Mucosa of rectum (tissue), 2 donors: Measurements from ENCODE around the gene SLC12A6.
"Not testable (repeated sequence)": the region's sequence is repeated elsewhere in the genome, so short reads cannot be mapped to it uniquely, and the experiment has no call there.

Source experiments
- H3K27ac ChIP-seq, 2 donors: one replicate each; pipeline ENCODE4 v1.7.0; 2013; ENCODE audit warnings: inconsistent platforms in 2 of 2, low read depth in 2 of 2, low read length in 2 of 2
- H3K27me3 ChIP-seq, 2 donors: one replicate each; pipeline ENCODE4 v1.7.0; 2013; ENCODE audit warnings: low read length in 2 of 2; ENCODE audit not compliant: control insufficient read depth in 2 of 2, insufficient read depth in 2 of 2
- H3K36me3 ChIP-seq, 2 donors: one replicate each; pipeline ENCODE4 v1.7.0; 2013; ENCODE audit warnings: low read length in 2 of 2; ENCODE audit not compliant: control insufficient read depth in 2 of 2, insufficient read depth in 2 of 2
- H3K4me1 ChIP-seq, 2 donors: one replicate each; pipeline ENCODE4 v1.7.0; 2013; ENCODE audit warnings: low read length in 2 of 2, mild to moderate bottlenecking in 1 of 2; ENCODE audit not compliant: control insufficient read depth in 2 of 2, insufficient read depth in 2 of 2
- H3K4me3 ChIP-seq, 2 donors: one replicate each; pipeline ENCODE4 v1.7.0; 2013; ENCODE audit warnings: low read length in 2 of 2
- H3K9ac ChIP-seq, 2 donors: one replicate each; pipeline ENCODE4 v1.7.0; 2013; ENCODE audit warnings: low read length in 2 of 2, low read depth in 1 of 2, mild to moderate bottlenecking in 1 of 2
- H3K9me3 ChIP-seq, 2 donors: one replicate each; pipeline ENCODE4 v1.7.0; 2013; ENCODE audit warnings: low read length in 2 of 2; ENCODE audit not compliant: control insufficient read depth in 2 of 2
- donor health status: healthy.
- donor health status: Normal muscosa, but diverticular disease.

SLC12A6 gene

GRCh38 chr15:34337557-34338306 is at the start of gene SLC12A6:
TSS of gene SLC12A6 (minus strand) at chr15:34337781. CDS start at chr15:34336680, 1,101 bp downstream.
- peaks cover 5 to 11% of the 10 kb centered on the region in 2 donors for H3K4me1 ChIP-seq
- peaks cover 5 to 9% of the 10 kb centered on the region in 2 donors for H3K36me3 ChIP-seq
- no peaks in the 10 kb centered on the region for H3K9me3 ChIP-seq
- H3K27me3 ChIP-seq: no peaks in the 10 kb centered on the region
- peak within 1 kb of the TSS; percentile 66 to 85 for H3K9ac ChIP-seq
- H3K27ac ChIP-seq: peak within 1 kb of the TSS; percentile 89 to 92
- H3K4me3 ChIP-seq: peak within 1 kb of the TSS; percentile 80 to 81

- not testable (repeated sequence) for H3K27ac ChIP-seq, H3K9me3 ChIP-seq, H3K9ac ChIP-seq, H3K36me3 ChIP-seq, H3K4me3 ChIP-seq, H3K4me1 ChIP-seq, H3K27me3 ChIP-seq
These were observed 44.4 kb upstream of the SLC12A6 start for GRCh38 chr15:34381829-34382521.

DNA sequence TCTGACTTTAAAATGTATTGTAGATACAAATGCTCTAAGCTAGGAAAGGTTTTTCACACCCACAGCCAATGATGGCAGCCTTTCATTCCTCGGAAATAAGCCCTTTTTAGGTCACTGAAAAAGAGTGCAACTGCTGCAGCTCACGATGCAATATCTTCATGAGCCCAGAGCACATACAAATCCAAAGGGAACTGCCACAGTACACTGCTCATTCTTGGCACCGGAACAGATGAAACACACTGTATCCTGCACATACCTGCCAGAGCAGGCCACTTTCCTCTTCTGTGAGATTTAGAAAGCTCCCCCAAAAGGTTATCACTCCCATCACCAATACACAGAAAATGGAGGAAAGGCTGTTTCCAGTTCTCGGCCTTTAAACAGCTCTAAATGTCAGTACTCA is 42.9 kb upstream of the SLC12A6 start:
- not testable (repeated sequence) for H3K36me3 ChIP-seq

DNA sequence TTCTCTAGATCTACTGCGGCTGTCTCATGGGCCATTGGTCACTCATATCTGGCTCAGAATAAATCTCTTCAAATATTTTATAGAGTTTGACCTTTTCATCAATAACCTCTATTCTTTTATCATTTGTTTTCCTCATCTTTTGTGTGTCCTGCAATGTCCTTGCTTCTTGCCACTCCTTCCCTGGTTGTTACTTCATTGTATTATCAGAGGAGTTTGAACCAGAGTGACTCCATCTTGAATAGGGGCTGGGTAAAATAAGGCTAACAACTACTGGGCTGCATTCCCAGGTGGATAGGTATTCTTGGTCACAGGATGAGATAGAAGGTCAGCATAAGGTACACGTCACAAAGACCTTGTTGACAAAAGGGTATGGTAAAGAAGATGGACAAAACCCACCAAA is 39.3 kb upstream of the SLC12A6 start:
- no peaks in the 10 kb centered on the region for H3K9me3 ChIP-seq
- no peak overlapping the region for H3K4me3 ChIP-seq
- H3K27me3 ChIP-seq: no peaks in the 10 kb centered on the region
- H3K36me3 ChIP-seq: no peaks in the 10 kb centered on the region
- no peaks in the 10 kb centered on the region for H3K4me1 ChIP-seq
- H3K27ac ChIP-seq: no peak overlapping the region
- H3K9ac ChIP-seq: no peak overlapping the region

More for the DNA sequence above, 42.9 kb upstream of the SLC12A6 start:
- not testable (repeated sequence) for H3K27me3 ChIP-seq, H3K9ac ChIP-seq, H3K9me3 ChIP-seq, H3K4me3 ChIP-seq, H3K27ac ChIP-seq, H3K4me1 ChIP-seq

DNA sequence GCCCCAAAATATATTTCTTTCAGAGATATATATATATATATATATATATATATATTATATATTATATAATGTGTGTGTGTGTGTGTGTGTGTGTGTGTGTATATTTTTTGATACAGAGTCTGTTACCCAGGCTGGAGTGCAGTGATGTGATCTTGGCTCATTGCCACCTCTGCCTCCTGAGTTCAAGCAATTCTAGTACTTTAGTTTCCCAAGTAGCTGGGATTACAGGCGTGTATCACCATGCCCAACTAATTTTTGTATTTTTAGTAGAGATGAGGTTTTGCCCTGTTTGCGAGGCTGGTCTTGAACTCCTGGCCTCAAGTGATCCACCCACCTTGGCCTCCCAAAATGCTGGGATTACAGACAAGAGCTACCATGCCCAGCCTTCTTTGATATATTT is 38.0 kb upstream of the SLC12A6 start:
- not testable (repeated sequence) for H3K9me3 ChIP-seq, H3K27me3 ChIP-seq, H3K4me1 ChIP-seq, H3K36me3 ChIP-seq, H3K4me3 ChIP-seq, H3K9ac ChIP-seq, H3K27ac ChIP-seq

- Histone ChIP-seq H3K9me3 (no peaks in the 10 kb centered on the region), H3K9ac (no peak overlapping the region), H3K27ac (no peak overlapping the region), H3K36me3 (no peaks in the 10 kb centered on the region), H3K4me3 (no peak overlapping the region), H3K27me3 (no peaks in the 10 kb centered on the region), H3K4me1 (no peaks in the 10 kb centered on the region)
These were observed 37.2 kb upstream of the SLC12A6 start for GRCh38 chr15:34374816-34375215.

DNA sequence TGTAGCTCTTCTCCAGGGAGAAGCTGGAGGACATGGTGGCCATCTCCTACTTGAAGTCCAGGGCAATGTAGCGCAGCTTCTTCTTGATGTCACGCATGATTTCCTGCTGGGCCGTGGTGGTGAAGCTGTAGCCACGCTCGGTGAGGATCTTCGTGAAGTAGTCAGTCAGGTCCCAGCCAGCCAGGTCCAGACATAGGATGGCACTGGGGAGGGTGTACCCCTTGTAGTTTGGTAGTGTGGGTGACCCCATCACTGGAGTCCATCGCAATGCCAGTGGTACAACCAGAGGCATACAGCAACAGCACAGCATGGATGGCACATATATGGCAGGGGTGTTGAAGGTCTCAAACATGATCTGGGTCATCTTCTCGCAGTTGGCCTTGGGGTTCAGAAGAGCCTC is 36.4 kb upstream of the SLC12A6 start:
- no peak overlapping the region for H3K27ac ChIP-seq
- H3K4me3 ChIP-seq: no peak overlapping the region
- no peaks in the 10 kb centered on the region for H3K4me1 ChIP-seq
- no peaks in the 10 kb centered on the region for H3K36me3 ChIP-seq
- no peaks in the 10 kb centered on the region for H3K27me3 ChIP-seq
- no peak overlapping the region for H3K9ac ChIP-seq
- H3K9me3 ChIP-seq: no peaks in the 10 kb centered on the region

- Histone ChIP-seq H3K4me1 (peaks cover 9 to 11% of the 10 kb centered on the region in 2 donors), H3K9me3 (no peaks in the 10 kb centered on the region), H3K36me3 (no peaks in the 10 kb centered on the region), H3K27ac (no peak overlapping the region), H3K9ac (no peak overlapping the region), H3K27me3 (no peaks in the 10 kb centered on the region), H3K4me3 (no peak overlapping the region)
These were observed 33.1 kb upstream of the SLC12A6 start for GRCh38 chr15:34370643-34371042.

DNA sequence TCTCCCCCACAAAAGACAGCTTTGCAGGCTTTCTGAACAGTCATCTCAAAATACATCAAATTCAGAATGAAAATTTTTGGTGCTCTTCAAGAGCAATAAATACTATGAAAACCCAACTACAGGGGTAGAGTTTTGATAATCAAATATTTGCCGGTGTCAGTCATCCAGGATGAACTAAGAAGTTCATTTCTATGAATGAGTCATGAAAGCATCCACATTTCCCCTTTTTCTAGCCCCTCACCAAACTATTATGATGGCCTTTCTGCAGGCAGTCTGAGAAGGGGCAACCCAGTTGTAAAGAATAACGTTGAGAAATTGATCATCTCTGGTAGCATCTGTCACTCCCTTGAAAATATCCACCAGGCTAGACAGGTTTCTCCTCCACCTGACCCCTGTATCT is 32.5 kb upstream of the SLC12A6 start:
- no peaks in the 10 kb centered on the region for H3K36me3 ChIP-seq
- peaks cover 14 to 16% of the 10 kb centered on the region in 2 donors for H3K4me1 ChIP-seq
- no peaks in the 10 kb centered on the region for H3K27me3 ChIP-seq
- no peak overlapping the region for H3K4me3 ChIP-seq
- H3K27ac ChIP-seq: no peak overlapping the region
- peak overlapping the region in 1 of 2 donors; percentile 6 for H3K9ac ChIP-seq
- no peaks in the 10 kb centered on the region for H3K9me3 ChIP-seq
